ENCODE data around the gene IKZF1.
A peak's percentile ranks its signal among the peaks of the same experiment; 100 is the strongest.

The IKZF1 gene

DNA sequence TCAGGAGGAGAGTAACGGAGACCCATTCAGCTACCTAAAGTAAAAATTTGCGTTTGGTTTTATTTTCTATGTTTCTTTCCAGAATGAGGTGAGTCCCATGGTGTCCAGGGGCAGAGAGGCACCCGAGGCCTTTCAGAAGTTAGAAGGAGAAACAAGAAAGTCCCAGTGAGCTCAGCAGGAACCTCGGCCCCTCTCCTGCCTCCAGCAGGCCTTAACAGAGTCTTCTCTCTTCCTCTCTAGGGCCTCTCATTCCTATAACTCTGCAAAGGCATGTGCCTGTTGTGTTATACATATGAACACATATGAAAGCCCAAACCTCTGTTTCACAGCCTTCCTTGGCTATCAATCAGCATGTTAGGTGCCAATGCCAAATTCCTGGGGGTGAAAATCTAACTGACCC lies 20.8 kb upstream of the IKZF1 start:
- no peak for DNase-seq (ENCODE audit: low spot score)
- TF ChIP-seq, protein P1, sequence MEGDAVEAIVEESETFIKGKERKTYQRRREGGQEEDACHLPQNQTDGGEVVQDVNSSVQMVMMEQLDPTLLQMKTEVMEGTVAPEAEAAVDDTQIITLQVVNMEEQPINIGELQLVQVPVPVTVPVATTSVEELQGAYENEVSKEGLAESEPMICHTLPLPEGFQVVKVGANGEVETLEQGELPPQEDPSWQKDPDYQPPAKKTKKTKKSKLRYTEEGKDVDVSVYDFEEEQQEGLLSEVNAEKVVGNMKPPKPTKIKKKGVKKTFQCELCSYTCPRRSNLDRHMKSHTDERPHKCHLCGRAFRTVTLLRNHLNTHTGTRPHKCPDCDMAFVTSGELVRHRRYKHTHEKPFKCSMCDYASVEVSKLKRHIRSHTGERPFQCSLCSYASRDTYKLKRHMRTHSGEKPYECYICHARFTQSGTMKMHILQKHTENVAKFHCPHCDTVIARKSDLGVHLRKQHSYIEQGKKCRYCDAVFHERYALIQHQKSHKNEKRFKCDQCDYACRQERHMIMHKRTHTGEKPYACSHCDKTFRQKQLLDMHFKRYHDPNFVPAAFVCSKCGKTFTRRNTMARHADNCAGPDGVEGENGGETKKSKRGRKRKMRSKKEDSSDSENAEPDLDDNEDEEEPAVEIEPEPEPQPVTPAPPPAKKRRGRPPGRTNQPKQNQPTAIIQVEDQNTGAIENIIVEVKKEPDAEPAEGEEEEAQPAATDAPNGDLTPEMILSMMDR (IDR thresholded peaks at IDR 0.05; ENCODE audit: extremely low read depth, missing control alignments), result no peak

DNA sequence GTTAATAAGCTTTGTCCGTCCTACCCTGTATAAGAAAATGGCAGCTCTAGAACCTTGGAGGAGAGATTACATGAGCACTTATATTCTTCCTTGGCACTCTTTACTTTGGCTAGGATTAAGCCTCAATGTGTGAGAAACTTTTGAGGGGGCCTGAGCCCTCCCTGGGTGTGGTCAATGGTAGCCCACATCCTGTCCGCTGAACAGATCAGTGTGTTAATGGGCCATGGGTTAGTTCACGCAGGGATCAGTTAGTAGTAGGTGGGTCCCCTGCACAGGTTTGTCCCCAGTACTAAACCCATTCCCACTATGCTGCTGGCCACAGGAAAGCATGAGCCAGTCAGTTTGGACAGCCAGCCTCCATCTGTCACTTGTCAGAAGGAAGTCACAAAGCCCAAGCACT lies 20.2 kb upstream of the IKZF1 start:
- DNase-seq (ENCODE audit: low spot score), result no peak
- TF ChIP-seq, protein P1 (IDR thresholded peaks at IDR 0.05; ENCODE audit: extremely low read depth, missing control alignments), result no peak

DNA sequence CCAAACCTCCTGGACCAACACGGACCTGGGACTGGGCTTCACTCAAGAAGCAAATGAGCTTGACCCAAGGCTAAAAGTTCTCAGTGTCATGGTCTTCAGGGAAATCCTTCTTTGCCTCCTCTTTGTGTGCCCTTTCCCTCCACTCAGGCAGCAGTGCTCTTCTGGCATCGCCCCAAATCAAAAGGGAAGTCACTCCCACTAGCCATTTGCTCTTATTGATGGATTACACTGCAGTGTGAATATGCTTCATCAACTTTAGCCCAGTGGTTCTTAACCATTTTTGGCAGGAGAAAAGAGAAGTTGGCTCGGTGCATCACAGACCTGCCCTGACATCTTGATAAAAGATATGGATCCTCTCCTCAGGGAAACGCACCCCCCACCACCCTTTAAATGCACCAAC lies 19.2 kb upstream of the IKZF1 start:
- TF ChIP-seq, protein P1 (IDR thresholded peaks at IDR 0.05; ENCODE audit: extremely low read depth, missing control alignments), result no peak
- no peak for DNase-seq (ENCODE audit: low spot score)

DNA sequence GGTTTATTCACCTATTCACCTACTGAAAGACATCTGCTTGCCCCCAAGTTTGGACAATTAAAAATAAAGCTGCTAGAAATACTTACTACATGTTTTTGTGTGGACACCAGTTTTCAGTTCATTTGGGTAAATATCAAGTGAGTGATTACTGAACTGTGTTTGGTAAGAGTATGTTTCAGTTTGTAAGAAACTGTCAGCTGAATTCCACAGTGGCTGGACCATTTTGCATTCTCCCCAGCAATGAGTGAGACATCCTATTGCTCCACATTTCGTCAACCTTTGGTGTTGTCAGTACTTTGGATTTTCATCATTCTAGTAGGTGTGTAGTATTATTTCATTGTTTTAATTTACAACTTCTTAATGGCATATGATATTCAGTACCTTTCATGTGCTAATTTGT lies 17.4 kb upstream of the IKZF1 start:
- TF ChIP-seq, protein P1 (IDR thresholded peaks at IDR 0.05; ENCODE audit: extremely low read depth, missing control alignments), result no peak
- no peak for DNase-seq (ENCODE audit: low spot score)

DNA sequence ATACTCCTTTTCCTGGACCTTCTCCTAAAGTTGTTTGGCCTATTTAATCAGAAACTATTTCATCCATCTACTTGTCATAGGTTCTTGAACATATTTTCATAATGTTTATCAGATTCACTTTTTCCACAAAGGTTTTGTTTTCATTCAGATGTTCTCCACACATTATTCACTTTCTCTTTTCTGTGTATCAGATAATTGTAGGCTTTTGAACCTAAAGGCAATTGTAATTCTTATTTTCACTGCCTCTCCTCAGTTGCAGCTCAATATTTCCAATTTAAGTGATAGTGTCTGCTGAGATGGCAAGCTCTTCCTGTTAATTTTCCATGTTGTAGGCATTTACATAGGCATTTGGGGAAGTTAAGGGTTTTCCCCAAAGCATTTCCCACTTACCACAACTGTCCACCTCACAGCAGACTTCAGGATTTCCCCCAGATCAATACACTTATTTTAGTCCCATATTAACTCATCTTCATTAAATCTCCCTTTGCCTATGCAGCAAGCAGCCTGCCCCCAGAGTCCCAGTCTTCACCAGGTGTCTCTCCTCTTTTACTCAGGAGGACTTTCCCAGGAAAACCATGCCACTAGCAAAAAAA lies 12.3 kb upstream of the IKZF1 start:
- no peak for DNase-seq (ENCODE audit: low spot score)
- TF ChIP-seq, protein P1 (IDR thresholded peaks at IDR 0.05; ENCODE audit: extremely low read depth, missing control alignments), result no peak

GRCh38 chr7:50292763-50293162 lies 11.8 kb upstream of the IKZF1 start:
- TF ChIP-seq, protein P1 (IDR thresholded peaks at IDR 0.05; ENCODE audit: extremely low read depth, missing control alignments), result no peak
- no peak for DNase-seq (ENCODE audit: low spot score)

DNA sequence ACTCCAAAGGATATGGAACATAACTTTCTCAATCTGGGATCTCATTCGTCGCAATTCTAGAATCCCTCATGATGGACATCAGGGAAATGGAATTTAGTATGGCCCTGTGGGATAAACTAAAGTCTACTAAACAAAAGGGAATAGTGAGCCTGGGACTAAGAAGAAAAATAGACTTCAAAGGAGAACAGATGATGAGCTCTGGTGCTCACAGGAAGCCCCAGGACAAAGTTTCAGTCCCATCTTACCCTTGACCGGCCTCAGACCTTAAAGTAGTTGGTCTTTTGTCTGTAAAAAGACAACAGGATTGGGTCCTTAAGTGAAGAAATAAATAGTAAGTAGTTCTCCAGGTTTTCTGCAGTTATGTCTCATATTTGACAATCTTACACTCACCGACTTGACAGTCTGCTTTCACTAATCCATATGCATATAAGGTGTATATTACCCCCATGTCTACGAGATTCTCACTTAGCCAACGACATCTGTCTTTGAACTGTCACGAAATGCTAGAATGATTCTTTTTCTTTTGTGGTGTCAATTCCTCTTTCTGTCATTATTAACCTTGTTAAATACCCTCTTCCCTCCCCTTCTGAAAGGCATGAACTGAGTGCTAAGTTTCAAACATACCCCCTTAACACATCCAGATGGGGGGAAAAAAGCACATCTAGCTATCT lies 10.9 kb upstream of the IKZF1 start:
- TF ChIP-seq, protein P1 (IDR thresholded peaks at IDR 0.05; ENCODE audit: extremely low read depth, missing control alignments), result no peak
- DNase-seq (ENCODE audit: low spot score), result peak; percentile 41

Measured in GM20000 (cell line).